GM23248 (cell line): Measurements from ENCODE around the gene KRT79. TPM values are rescaled to one million over a fixed set of nuclear protein-coding genes. Genes with fewer than 3 reads are reported as not detected.
A peak's percentile ranks its signal among the peaks of the same experiment; 100 is the strongest.

Experiments
- DNase-seq: peaks from one replicate; pipeline ENCODE4 v3.0.0-alpha.2; 2015
- H2AFZ ChIP-seq: fragments of 200-600 bp; sonication (generic); 2 replicates; pipeline ENCODE4 v1.6.1; 2016; ENCODE audit warnings: antibody characterized with exemption
- H3F3A ChIP-seq: fragments of 200-600 bp; sonication (generic); 2 replicates; pipeline ENCODE4 v1.6.1; 2016; ENCODE audit warnings: mild to moderate bottlenecking, antibody characterized with exemption, mixed run types; ENCODE audit not compliant: insufficient read depth
- H3K27ac ChIP-seq: fragments of 200-600 bp; sonication (generic); 2 replicates; pipeline ENCODE4 v1.5.1; 2016; ENCODE audit warnings: mild to moderate bottlenecking
- H3K27me3 ChIP-seq: fragments of 200-600 bp; sonication (generic); replicated peaks from 2 replicates; pipeline ENCODE4 v1.6.1; 2016; ENCODE audit warnings: mild to moderate bottlenecking; ENCODE audit not compliant: insufficient read depth
- H3K36me3 ChIP-seq: fragments of 200-600 bp; sonication (generic); 2 replicates; pipeline ENCODE4 v1.6.1; 2016; ENCODE audit warnings: low read depth, mild to moderate bottlenecking
- H3K4me1 ChIP-seq: fragments of 200-600 bp; sonication (generic); 2 replicates; pipeline ENCODE4 v1.6.1; 2016; ENCODE audit warnings: mild to moderate bottlenecking; ENCODE audit not compliant: insufficient read depth
- H3K4me2 ChIP-seq: fragments of 200-600 bp; sonication (generic); one replicate; pipeline ENCODE4 v1.6.1; 2016; ENCODE audit warnings: mild to moderate bottlenecking; ENCODE audit not compliant: unreplicated experiment
- H3K4me3 ChIP-seq: fragments of 200-600 bp; sonication (generic); 2 replicates; pipeline ENCODE4 v1.5.1; 2016; ENCODE audit warnings: mild to moderate bottlenecking
- H3K79me2 ChIP-seq: fragments of 200-600 bp; sonication (generic); 2 replicates; pipeline ENCODE4 v1.6.1; 2016; ENCODE audit warnings: mild to moderate bottlenecking; ENCODE audit not compliant: insufficient read depth
- H3K9ac ChIP-seq: fragments of 200-600 bp; sonication (generic); 2 replicates; pipeline ENCODE4 v1.6.1; 2016; ENCODE audit warnings: mild to moderate bottlenecking
- H3K9me2 ChIP-seq: fragments of 200-600 bp; sonication (generic); 2 replicates; pipeline ENCODE4 v1.6.1; 2016; ENCODE audit warnings: mixed run types, mild to moderate bottlenecking, moderate library complexity; ENCODE audit not compliant: insufficient read depth
- H3K9me3 ChIP-seq: fragments of 200-600 bp; sonication (generic); one replicate; pipeline ENCODE4 v1.6.1; 2017; ENCODE audit warnings: low read depth
- H4K20me1 ChIP-seq: fragments of 200-600 bp; sonication (generic); 2 replicates; pipeline ENCODE4 v1.6.0; 2016; ENCODE audit not compliant: insufficient read depth
- EZH2 ChIP-seq: fragments of 200-600 bp; sonication (generic); IDR thresholded peaks from 2 replicates; pipeline ENCODE4 v1.6.1; 2018; ENCODE audit warnings: antibody characterized with exemption, mild to moderate bottlenecking; ENCODE audit not compliant: insufficient read depth, poor library complexity, severe bottlenecking
- EZH2phosphoT487 ChIP-seq: fragments of 200-600 bp; sonication (generic); IDR thresholded peaks from 2 replicates; pipeline ENCODE4 v1.6.1; 2018; ENCODE audit warnings: antibody characterized with exemption, moderate library complexity, mild to moderate bottlenecking, low read depth; ENCODE audit not compliant: insufficient read depth
- WGBS, 2 experiments: methylation state at CpG; one replicate each; pipeline ENCODE4 v1.1.6; 2015 to 2017; ENCODE audit warnings: low lambda C conversion rate in 2 of 2, low coverage in 1 of 2; ENCODE audit errors: missing lambda C conversion rate in 2 of 2; 5-methylcytosine and 5-hydroxymethylcytosine counted together
- in situ Hi-C: fragments of 300-500 bp; cut with MboI; formaldehyde crosslinking; loops from 2 replicates; pipeline ENCODE4 v1.15.0; 2020
- polyA plus RNA-seq: library from polyadenylated mRNA; unstranded; fragments of >200 nt; fragmentation: Nextera tagmentation; extraction: Ambion mirVana; gene quantifications from 2 replicates; pipeline ENCODE4 v1.2.1, GENCODE V29; 2016
- total RNA-seq: library from RNA; depleted of rRNA; stranded (reverse); fragments of >200 nt; shearing (Covaris generic); gene quantifications from 2 replicates; pipeline ENCODE4 v1.2.3, GENCODE V29; 2014

Gene KRT79
- total and polyA plus RNA-seq, 2 experiments from 2014 or later: 0.15 TPM; not detected in 1

- no peaks in the 10 kb centered on the region for H3K9me2 ChIP-seq
- H3F3A ChIP-seq: no peaks in the 10 kb centered on the region
- TF ChIP-seq EZH2phosphoT487 (no peak), EZH2 (no peak)
- no peaks in the 10 kb centered on the region for H3K9me3 ChIP-seq
- H3K4me3 ChIP-seq: no peak overlapping the region
- H3K4me1 ChIP-seq: peaks cover 26% of the 10 kb centered on the region
- DNase-seq: no peak
- in situ Hi-C loops: no loop called here
- no peaks in the 10 kb centered on the region for H3K36me3 ChIP-seq
- no peaks in the 10 kb centered on the region for H4K20me1 ChIP-seq
- no peaks in the 10 kb centered on the region for H3K79me2 ChIP-seq
- H2AFZ ChIP-seq: no peak overlapping the region
- H3K27ac ChIP-seq: no peak overlapping the region
- no peaks in the 10 kb centered on the region for H3K27me3 ChIP-seq
- H3K4me2 ChIP-seq: no peak overlapping the region
- 70% methylated on average over 18 of the region's 18 CpGs for WGBS, 2 experiments
- H3K9ac ChIP-seq: no peak overlapping the region
Measured at GRCh38 chr12:52839436-52840105, 5.5 kb upstream of the KRT79 start.

DNA sequence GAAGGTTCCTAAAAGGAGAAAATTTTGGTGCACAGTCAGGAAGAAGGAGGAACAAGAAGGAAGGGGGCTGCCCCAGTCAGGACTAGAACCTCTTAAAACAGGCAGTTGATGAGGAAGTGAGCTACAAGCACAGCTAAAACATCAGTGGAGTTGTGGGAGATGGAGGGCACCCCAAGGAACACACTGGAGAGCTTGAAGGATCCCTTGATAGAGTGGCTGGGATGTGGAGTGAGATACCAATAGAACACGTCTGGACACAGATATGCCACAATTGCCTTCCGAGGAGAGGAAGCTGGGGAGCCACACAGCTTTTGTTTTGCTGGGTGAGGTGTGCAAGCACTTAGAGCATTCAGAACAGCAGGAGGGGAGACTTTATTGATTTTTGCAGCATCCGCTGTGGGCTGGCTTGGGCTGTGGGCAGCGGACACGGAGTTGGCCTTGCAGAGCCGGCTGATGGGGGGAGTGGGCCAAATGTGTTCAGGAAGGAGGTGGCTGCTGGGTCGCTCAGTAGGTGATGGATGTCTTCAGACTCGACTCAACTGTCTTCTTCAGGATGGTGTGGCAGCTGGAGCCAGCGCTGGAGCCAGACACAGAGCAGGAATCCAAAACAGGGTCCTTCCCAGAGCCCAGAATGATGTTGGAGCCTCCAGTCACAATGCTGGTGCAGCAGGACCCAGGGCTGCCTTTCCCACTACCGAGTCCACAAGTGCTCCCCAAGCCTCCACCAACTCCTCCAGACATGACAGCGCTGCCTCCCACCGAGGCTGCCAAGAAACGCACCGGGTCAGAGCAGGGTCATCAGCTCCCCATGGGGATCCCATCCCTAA is 4.7 kb upstream of the KRT79 start:
- Histone ChIP-seq H3K4me2 (no peak overlapping the region), H3K9me2 (no peaks in the 10 kb centered on the region), H2AFZ (no peak overlapping the region), H3K79me2 (no peaks in the 10 kb centered on the region), H4K20me1 (no peaks in the 10 kb centered on the region), H3K9me3 (no peaks in the 10 kb centered on the region), H3K9ac (no peak overlapping the region), H3K27ac (no peak overlapping the region), H3K36me3 (no peaks in the 10 kb centered on the region), H3K4me3 (no peak overlapping the region), H3F3A (no peaks in the 10 kb centered on the region), H3K4me1 (peaks cover 26% of the 10 kb centered on the region), H3K27me3 (no peaks in the 10 kb centered on the region)
- in situ Hi-C loops: no loop called here
- DNase-seq: no peak
- WGBS, 2 experiments: 59 to 64% methylated on average over 14 of the region's 14 CpGs
- no peak for TF ChIP-seq EZH2phosphoT487
- TF ChIP-seq EZH2: no peak

DNA sequence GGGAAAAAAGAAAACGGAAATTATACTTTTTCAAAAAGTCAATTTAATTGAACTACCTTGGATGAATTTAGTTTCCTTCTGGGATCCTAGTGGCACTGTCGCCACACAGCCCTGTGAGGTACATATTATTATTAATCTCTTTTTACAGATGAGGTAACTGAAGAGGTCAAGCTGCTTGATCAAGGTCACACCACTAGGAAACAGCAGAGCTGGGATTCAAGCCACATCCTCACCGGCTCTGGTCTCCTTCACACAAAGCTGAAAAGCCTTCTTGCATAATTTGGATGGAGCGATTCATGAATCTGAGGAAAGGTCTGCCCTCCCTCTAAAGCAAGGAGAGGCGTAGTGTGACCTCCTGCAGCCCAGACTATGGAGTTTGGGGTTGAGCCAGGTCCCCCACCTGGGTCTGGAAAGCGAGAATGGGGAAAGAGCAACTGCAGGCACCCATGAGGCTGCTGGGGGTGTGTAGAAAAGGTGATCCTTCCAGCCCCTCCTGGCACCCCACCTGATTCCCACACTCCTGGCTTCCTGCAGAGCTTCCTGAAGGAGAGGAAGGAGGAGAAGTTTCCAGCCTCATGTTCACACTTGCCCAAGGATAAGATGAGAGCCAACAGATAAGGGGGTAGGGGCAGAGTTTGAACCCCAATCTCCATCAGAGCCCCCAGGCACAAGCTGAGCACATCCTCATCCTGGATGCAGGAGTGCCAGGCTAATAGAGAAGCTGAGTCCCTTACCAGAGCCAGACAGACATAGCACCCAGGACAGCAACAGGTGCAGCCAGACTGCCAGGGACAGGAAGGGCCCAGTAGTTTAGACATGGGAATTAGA is 3.9 kb upstream of the KRT79 start:
- H3K4me3 ChIP-seq: no peak overlapping the region
- H3F3A ChIP-seq: no peaks in the 10 kb centered on the region
- no peaks in the 10 kb centered on the region for H4K20me1 ChIP-seq
- H3K4me1 ChIP-seq: peaks cover 26% of the 10 kb centered on the region
- DNase-seq: no peak
- H3K9me3 ChIP-seq: no peaks in the 10 kb centered on the region
- no peaks in the 10 kb centered on the region for H3K9me2 ChIP-seq
- no peaks in the 10 kb centered on the region for H3K27me3 ChIP-seq
- H3K79me2 ChIP-seq: no peaks in the 10 kb centered on the region
- 77 to 83% methylated on average over 6 of the region's 6 CpGs for WGBS, 2 experiments
- in situ Hi-C loops: no loop called here
- 0 out of 2 replicates have a peak overlapping the region, but pooled peaks have one; percentile 56 for H3K27ac ChIP-seq
- H3K36me3 ChIP-seq: no peaks in the 10 kb centered on the region
- no peak overlapping the region for H2AFZ ChIP-seq
- TF ChIP-seq EZH2 (no peak), EZH2phosphoT487 (no peak)
- no peak overlapping the region for H3K9ac ChIP-seq
- H3K4me2 ChIP-seq: peak overlapping the region; percentile 43

- Histone ChIP-seq H3K79me2 (no peaks in the 10 kb centered on the region), H3K4me3 (no peak overlapping the region), H3K36me3 (no peaks in the 10 kb centered on the region), H3K27me3 (no peaks in the 10 kb centered on the region), H4K20me1 (no peaks in the 10 kb centered on the region), H3K9me3 (no peaks in the 10 kb centered on the region), H3K9me2 (no peaks in the 10 kb centered on the region), H2AFZ (peak overlapping the region; percentile 13; the same call in 1 of the 2 replicates), H3F3A (no peaks in the 10 kb centered on the region), H3K9ac (peak overlapping the region; percentile 37; the same call in 1 of the 2 replicates), H3K27ac (peak overlapping the region; percentile 56), H3K4me1 (peaks cover 26% of the 10 kb centered on the region), H3K4me2 (peak overlapping the region; percentile 43)
- in situ Hi-C loops: no loop called here
- WGBS, 2 experiments: 50 to 55% methylated on average over 9 of the region's 9 CpGs
- no peak for TF ChIP-seq EZH2
- TF ChIP-seq EZH2phosphoT487: no peak
- DNase-seq: peak; percentile 87
Measured at GRCh38 chr12:52837413-52837741, 3.3 kb upstream of the KRT79 start.
